NCI-H1417 treated with DMSO at 0.1 percent for 48 hours (cell line): Measurements from ENCODE around the gene FHAD1.
"Not testable (repeated sequence)": the region's sequence is repeated elsewhere in the genome, so short reads cannot be mapped to it uniquely, and the experiment has no call there.

Source experiments
- DNase-seq: peaks from one replicate; lab custom pipeline; 2025; lab: John Stamatoyannopoulos, UW

Gene FHAD1

GRCh38 chr1:15276691-15277446 lies 29.8 kb downstream of the FHAD1 start:
- no peak for DNase-seq

GRCh38 chr1:15277447-15277838 lies 30.4 kb downstream of the FHAD1 start:
- DNase-seq: no peak

GRCh38 chr1:15277933-15278332 lies 30.9 kb downstream of the FHAD1 start:
- DNase-seq: no peak

GRCh38 chr1:15279576-15280230 lies 32.7 kb downstream of the FHAD1 start:
- DNase-seq: no peak

- no peak for DNase-seq
Measured at GRCh38 chr1:15280416-15280815, 33.4 kb downstream of the FHAD1 start.

GRCh38 chr1:15282038-15282437 lies 35.0 kb downstream of the FHAD1 start:
- no peak for DNase-seq

GRCh38 chr1:15282810-15283474 lies 35.9 kb downstream of the FHAD1 start:
- DNase-seq: no peak

- DNase-seq: no peak
Measured at GRCh38 chr1:15283526-15283925, 36.5 kb downstream of the FHAD1 start.

GRCh38 chr1:15286452-15286851 lies 39.4 kb downstream of the FHAD1 start:
- no peak for DNase-seq

- DNase-seq: no peak
Measured at GRCh38 chr1:15287035-15287979, 40.3 kb downstream of the FHAD1 start.

GRCh38 chr1:15288173-15288926 lies 41.3 kb downstream of the FHAD1 start:
- no peak for DNase-seq

GRCh38 chr1:15289251-15289651 lies 42.2 kb downstream of the FHAD1 start:
- no peak for DNase-seq

GRCh38 chr1:15290382-15290781 lies 43.4 kb downstream of the FHAD1 start:
- no peak for DNase-seq

- no peak for DNase-seq
Measured at GRCh38 chr1:15295696-15296095, 48.7 kb downstream of the FHAD1 start.

GRCh38 chr1:15296585-15297321 lies 49.7 kb downstream of the FHAD1 start:
- no peak for DNase-seq

- DNase-seq: not testable (repeated sequence)
Measured at GRCh38 chr1:15297975-15298374, 51.0 kb downstream of the FHAD1 start.

GRCh38 chr1:15299179-15299578 lies 52.2 kb downstream of the FHAD1 start:
- DNase-seq: no peak

- no peak for DNase-seq
Measured at GRCh38 chr1:15299806-15300205, 52.8 kb downstream of the FHAD1 start.

- DNase-seq: no peak
Measured at GRCh38 chr1:15303935-15304334, 56.9 kb downstream of the FHAD1 start.

- no peak for DNase-seq
Measured at GRCh38 chr1:15304708-15305467, 57.9 kb downstream of the FHAD1 start.
